Testis (tissue), 2 donors: ENCODE results near the gene SAMD3.

ENCODE experiments used
- CTCF ChIP-seq, 3 experiments: fragments of 450-650 bp in 2 of 3; fragments of 200-600 bp in 1 of 3; sonication (generic) in 1 of 3; IDR thresholded peaks; one replicate each; pipeline ENCODE4 v1.5.1; 2016 to 2019; ENCODE audit warnings: antibody characterized with exemption in 3 of 3, mild to moderate bottlenecking in 2 of 3, moderate library complexity in 1 of 3
- POLR2A ChIP-seq: fragments of 450-650 bp; IDR thresholded peaks from one replicate; pipeline ENCODE4 v1.6.1; 2017; ENCODE audit warnings: antibody characterized with exemption, mild to moderate bottlenecking, moderate library complexity

DNA sequence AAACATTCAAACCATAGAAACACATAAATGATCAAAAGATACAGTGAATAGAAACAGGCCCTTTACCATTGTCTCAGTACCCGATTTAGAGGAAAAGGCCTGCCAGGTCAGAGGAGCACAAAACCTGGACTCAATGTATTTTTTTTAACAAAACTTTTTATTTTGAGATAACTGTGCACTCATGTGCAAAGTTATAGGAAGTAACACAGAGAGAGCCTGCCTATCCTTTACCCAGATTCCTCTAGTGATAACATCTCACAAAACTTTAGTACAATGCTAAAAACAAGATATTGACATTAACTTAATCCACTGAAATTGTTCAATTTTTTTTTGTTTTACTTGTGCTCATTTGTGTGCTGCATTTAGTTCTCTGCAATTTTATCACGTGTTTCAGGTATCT, 36.8 kb upstream of the SAMD3 start:
- TF ChIP-seq CTCF (IDR thresholded peaks at IDR 0.05) (no peak), POLR2A (no peak)
